OCI-LY1 (cell line): ENCODE measurements around the gene TTC28.

Experiments used
- CTCF ChIP-seq: fragments of 200-600 bp; sonication (generic), shearing (Covaris generic); IDR thresholded peaks from 2 replicates; pipeline ENCODE4 v1.5.1; 2017; ENCODE audit warnings: mild to moderate bottlenecking, antibody characterized with exemption, low read length, moderate library complexity, mixed read lengths
- EZH2 ChIP-seq: fragments of 200-600 bp; sonication (generic), shearing (Covaris generic); IDR thresholded peaks from 2 replicates; pipeline ENCODE4 v1.8.0; 2017; ENCODE audit warnings: borderline replicate concordance, mixed run types, mild to moderate bottlenecking, antibody characterized with exemption, low read length, moderate library complexity, mixed read lengths

GRCh38 chr22:28648792-28649191, 30.8 kb downstream of the TTC28 start:
- TF ChIP-seq CTCF = no peak
- no peak for TF ChIP-seq EZH2
